ENCODE data around the gene CTAG1B. TPM values are rescaled to one million over a fixed set of nuclear protein-coding genes. Genes with fewer than 3 reads are reported as not detected.
"Not testable (repeated sequence)": the region's sequence is repeated elsewhere in the genome, so short reads cannot be mapped to it uniquely, and the experiment has no call there.

Gene CTAG1B
- total RNA-seq, 1 experiment from 2014 or later, result not detected

GRCh38 chrX:154654925-154655324, 35.8 kb upstream of the CTAG1B start:
- H3K9me3 ChIP-seq (ENCODE audit: control insufficient read depth in 1 of 2, insufficient read depth in 1 of 2, low read depth in 1 of 2, low read length in 2 of 2), result no peaks in the 10 kb centered on the region
- no peak overlapping the region for H2AFZ ChIP-seq (ENCODE audit: low read depth, low read length, poor library complexity, severe bottlenecking)
- TF ChIP-seq CEBPB (IDR thresholded peaks at IDR 0.05; ENCODE audit: low read depth), result no peak
- no peak for TF ChIP-seq SP1 (IDR thresholded peaks at IDR 0.05; ENCODE audit: low read depth)
- H3K79me2 ChIP-seq (ENCODE audit: insufficient read depth, low read length), result no peaks in the 10 kb centered on the region
- ChIA-PET POLR2A (no interaction called here), RAD21 (ENCODE audit: low non-redundant PET in 1 of 2, low total read pairs in 2 of 2, uncharacterized antibody in 2 of 2, unreplicated experiment in 2 of 2) (no interaction called here), CTCF (no interaction called here)
- no peaks in the 10 kb centered on the region for H4K20me1 ChIP-seq (ENCODE audit: insufficient read depth)
- no peak overlapping the region for H3K4me2 ChIP-seq (ENCODE audit: low read length)
- no peak overlapping the region for H3K4me3 ChIP-seq (replicated peaks in 1 of 2; ENCODE audit: low read depth in 1 of 2, low read length in 2 of 2)
- no peak for ATAC-seq
- no peaks in the 10 kb centered on the region for H3K27me3 ChIP-seq (ENCODE audit: insufficient read depth, low read length)
- DNase-seq (ENCODE audit: low read depth, low spot score), result no peak
- H3K27ac ChIP-seq (ENCODE audit: low read depth, low read length), result no peak overlapping the region
- H3K4me1 ChIP-seq (ENCODE audit: control insufficient read depth in 1 of 2, insufficient read depth in 2 of 2, low read length in 2 of 2), result no peaks in the 10 kb centered on the region
- intact Hi-C loops (cut with micrococcal nuclease), result no loop called here
- H3K9ac ChIP-seq (ENCODE audit: low read length), result no peak overlapping the region
- H3K9me2 ChIP-seq (ENCODE audit: insufficient read depth), result no peaks in the 10 kb centered on the region
- no TSS peak for BruUV-seq (replicated peaks)
- no peaks in the 10 kb centered on the region for H3K36me3 ChIP-seq (ENCODE audit: control insufficient read depth in 1 of 2, insufficient read depth in 2 of 2, low read length in 2 of 2)

- BruUV-seq (replicated peaks), result no TSS peak
- Histone ChIP-seq H3K4me2 (ENCODE audit: low read length) (no peak overlapping the region), H3K9me2 (ENCODE audit: insufficient read depth) (no peaks in the 10 kb centered on the region), H3K4me3 (replicated peaks in 1 of 2; ENCODE audit: low read depth in 1 of 2, low read length in 2 of 2) (no peak overlapping the region), H3K4me1 (ENCODE audit: control insufficient read depth in 1 of 2, insufficient read depth in 2 of 2, low read length in 2 of 2) (no peaks in the 10 kb centered on the region), H3K79me2 (ENCODE audit: insufficient read depth, low read length) (no peaks in the 10 kb centered on the region), H3K36me3 (ENCODE audit: control insufficient read depth in 1 of 2, insufficient read depth in 2 of 2, low read length in 2 of 2) (no peaks in the 10 kb centered on the region), H3K9ac (ENCODE audit: low read length) (no peak overlapping the region), H3K27ac (ENCODE audit: low read depth, low read length) (no peak overlapping the region), H3K27me3 (ENCODE audit: insufficient read depth, low read length) (no peaks in the 10 kb centered on the region), H3K9me3 (ENCODE audit: control insufficient read depth in 1 of 2, insufficient read depth in 1 of 2, low read depth in 1 of 2, low read length in 2 of 2) (no peaks in the 10 kb centered on the region), H2AFZ (ENCODE audit: low read depth, low read length, poor library complexity, severe bottlenecking) (no peak overlapping the region), H4K20me1 (ENCODE audit: insufficient read depth) (no peaks in the 10 kb centered on the region)
- ChIA-PET RAD21 (ENCODE audit: low non-redundant PET in 1 of 2, low total read pairs in 2 of 2, uncharacterized antibody in 2 of 2, unreplicated experiment in 2 of 2) (no interaction called here), POLR2A (no interaction called here), CTCF (no interaction called here)
- ATAC-seq, result no peak
- DNase-seq (ENCODE audit: low read depth, low spot score), result no peak
- intact Hi-C loops (cut with micrococcal nuclease), result no loop called here
- no peak for TF ChIP-seq CBX3 (IDR thresholded peaks at IDR 0.05; ENCODE audit: low read depth)
Observed at GRCh38 chrX:154654372-154654771, 35.3 kb upstream of the CTAG1B start.

DNA sequence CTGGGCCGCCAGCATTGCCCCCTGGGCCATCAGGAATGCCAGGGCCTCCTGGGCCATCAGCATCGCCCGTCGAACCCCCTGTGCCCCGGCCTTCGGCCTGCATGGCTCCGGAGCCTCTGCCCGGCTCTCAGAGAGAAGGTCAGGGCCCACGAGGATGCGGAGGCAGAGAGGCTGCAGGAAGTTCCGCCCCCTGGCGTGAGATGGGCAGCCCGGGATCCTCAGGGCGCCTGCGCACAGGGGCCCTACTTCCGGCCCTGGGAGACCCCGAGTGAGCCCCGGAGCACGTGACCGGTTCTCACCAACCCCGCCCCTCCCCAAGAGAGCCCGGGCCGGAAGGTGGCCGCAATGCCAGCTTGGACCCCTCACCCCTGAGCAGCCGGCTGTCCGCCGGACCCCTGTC, 34.3 kb upstream of the CTAG1B start, which contains the start of gene CTAG2:
TSS of gene CTAG2 (minus strand) at position 167 of the 400 bp plus-strand sequence. CDS start at position 103, 64 bp downstream.
- CTCF ChIA-PET; H4K20me1 ChIP-seq (ENCODE audit: insufficient read depth); H3K4me3 ChIP-seq (replicated peaks in 1 of 2; ENCODE audit: low read depth in 1 of 2, low read length in 2 of 2); RAD21 ChIA-PET (ENCODE audit: low non-redundant PET in 1 of 2, low total read pairs in 2 of 2, uncharacterized antibody in 2 of 2, unreplicated experiment in 2 of 2); H3K4me1 ChIP-seq (ENCODE audit: control insufficient read depth in 1 of 2, insufficient read depth in 2 of 2, low read length in 2 of 2); POLR2A ChIA-PET; H2AFZ ChIP-seq (ENCODE audit: low read depth, low read length, poor library complexity, severe bottlenecking); H3K9me3 ChIP-seq (ENCODE audit: control insufficient read depth in 1 of 2, insufficient read depth in 1 of 2, low read depth in 1 of 2, low read length in 2 of 2); DNase-seq (ENCODE audit: low read depth, low spot score); intact Hi-C loops (cut with micrococcal nuclease); BruUV-seq (replicated peaks); H3K79me2 ChIP-seq (ENCODE audit: insufficient read depth, low read length); H3K9ac ChIP-seq (ENCODE audit: low read length); ATAC-seq; H3K27me3 ChIP-seq (ENCODE audit: insufficient read depth, low read length); H3K9me2 ChIP-seq (ENCODE audit: insufficient read depth); H3K4me2 ChIP-seq (ENCODE audit: low read length); H3K27ac ChIP-seq (ENCODE audit: low read depth, low read length); H3K36me3 ChIP-seq (ENCODE audit: control insufficient read depth in 1 of 2, insufficient read depth in 2 of 2, low read length in 2 of 2): not testable (repeated sequence)
